Measurements from ENCODE around the gene OSMR.

The OSMR gene

DNA sequence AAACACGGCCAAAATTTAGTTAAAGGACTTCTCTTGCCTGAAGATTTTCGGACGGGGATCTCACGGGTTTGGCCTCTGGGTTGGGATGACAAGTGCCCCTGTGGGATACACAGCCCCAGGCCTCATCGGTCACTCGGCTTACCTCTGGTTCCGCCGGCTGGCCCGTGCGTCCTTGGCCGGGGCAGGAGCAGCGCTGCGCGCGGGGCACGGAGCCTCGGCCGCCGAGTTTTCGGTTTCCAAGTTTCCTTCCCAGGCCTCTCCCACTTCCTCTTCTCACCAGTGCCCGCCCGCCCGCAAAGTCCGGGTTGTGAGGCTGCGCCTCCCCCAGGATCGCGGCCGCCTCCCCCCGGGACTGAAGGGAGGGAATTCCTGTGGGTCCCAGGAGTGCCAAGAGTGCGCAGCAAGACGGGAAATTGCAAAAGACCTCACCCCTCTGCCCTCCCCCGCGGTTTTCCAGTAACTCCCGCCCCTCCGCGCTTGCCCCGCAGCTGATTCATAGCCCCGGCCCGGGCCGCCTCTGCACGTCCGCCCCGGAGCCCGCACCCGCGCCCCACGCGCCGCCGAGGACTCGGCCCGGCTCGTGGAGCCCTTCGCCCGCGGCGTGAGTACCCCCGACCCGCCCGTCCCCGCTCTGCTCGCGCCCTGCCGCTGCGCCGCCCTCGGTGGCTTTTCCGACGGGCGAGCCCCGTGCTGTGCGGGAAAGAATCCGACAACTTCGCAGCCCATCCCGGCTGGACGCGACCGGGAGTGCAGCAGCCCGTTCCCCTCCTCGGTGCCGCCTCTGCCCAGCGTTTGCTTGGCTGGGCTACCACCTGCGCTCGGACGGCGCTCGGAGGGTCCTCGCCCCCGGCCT lies at the start of gene OSMR:
Gene OSMR (plus strand): TSS at position 487 of the 853 bp plus-strand sequence. CDS start 23,033 bp downstream, outside the sequence.
- Histone ChIP-seq H3K9me3 (ENCODE audit: control insufficient read depth, insufficient read depth, low read depth, low read length) (no peaks in the 10 kb centered on the region), H3K4me3 (ENCODE audit: low read depth, low read length) (peak within 1 kb of the TSS; percentile 73), H3K4me1 (ENCODE audit: control insufficient read depth, insufficient read depth, low read length) (peaks cover 5% of the 10 kb centered on the region; the same call in 1 of the 2 replicates), H3K27ac (ENCODE audit: extremely low read depth, low read depth, low read length) (peak within 1 kb of the TSS; percentile 61; the same call in 1 of the 2 replicates), H3K36me3 (ENCODE audit: control insufficient read depth in 2 of 2, insufficient read depth in 1 of 2, low read length in 2 of 2) (no peaks in the 10 kb centered on the region)
- CTCF ChIA-PET: interaction anchor here (0.6 to 3.6 kb wide), 3 partner anchors 13 to 463 kb away, joined by 3 to 21 read pairs (median 14); no protein-coding TSS in a partner anchor
- POLR2A ChIA-PET: no interaction called here
- TF ChIP-seq ZNF416 (tag by site-specific recombination; IDR thresholded peaks at IDR 0.05) (no peak), ZNF132 (tag by site-specific recombination; IDR thresholded peaks at IDR 0.05; ENCODE audit: borderline replicate concordance) (no peak), ZFP41 (tag by site-specific recombination; IDR thresholded peaks at IDR 0.05; ENCODE audit: borderline replicate concordance) (no peak), BCL11B (tag by site-specific recombination; IDR thresholded peaks at IDR 0.05; ENCODE audit: low read depth) (no peak), ZNF830 (tag by site-specific recombination; IDR thresholded peaks at IDR 0.05; ENCODE audit: low read depth) (no peak), ZNF266 (tag by site-specific recombination; IDR thresholded peaks at IDR 0.05; ENCODE audit: low read depth) (no peak), ZNF701 (tag by site-specific recombination; IDR thresholded peaks at IDR 0.05) (no peak), ZNF2 (tag by site-specific recombination; IDR thresholded peaks at IDR 0.05) (0 out of 2 replicates have a peak, but pooled peaks have one; percentile 52), ZNF558 (tag by site-specific recombination; IDR thresholded peaks at IDR 0.05) (no peak), ZNF366 (tag by site-specific recombination; conservative IDR thresholded peaks at IDR 0.05) (peak; percentile 15; the same call in 1 of the 2 replicates), KLF1 (tag by site-specific recombination; IDR thresholded peaks at IDR 0.05) (peak; percentile 70), ZNF335 (tag by site-specific recombination; conservative IDR thresholded peaks at IDR 0.05) (no peak; the same call in none of the 2 replicates), KLF8 (tag by site-specific recombination; IDR thresholded peaks at IDR 0.05) (peak; percentile 82), ZNF843 (tag by site-specific recombination; IDR thresholded peaks at IDR 0.05) (no peak; the same call in 1 of the 2 replicates), ZNF629 (tag by site-specific recombination; IDR thresholded peaks at IDR 0.05) (peak; percentile 49; the same call in 1 of the 2 replicates), ZNF114 (tag by site-specific recombination; IDR thresholded peaks at IDR 0.05) (no peak)
- TF ChIP-seq, protein P1, sequence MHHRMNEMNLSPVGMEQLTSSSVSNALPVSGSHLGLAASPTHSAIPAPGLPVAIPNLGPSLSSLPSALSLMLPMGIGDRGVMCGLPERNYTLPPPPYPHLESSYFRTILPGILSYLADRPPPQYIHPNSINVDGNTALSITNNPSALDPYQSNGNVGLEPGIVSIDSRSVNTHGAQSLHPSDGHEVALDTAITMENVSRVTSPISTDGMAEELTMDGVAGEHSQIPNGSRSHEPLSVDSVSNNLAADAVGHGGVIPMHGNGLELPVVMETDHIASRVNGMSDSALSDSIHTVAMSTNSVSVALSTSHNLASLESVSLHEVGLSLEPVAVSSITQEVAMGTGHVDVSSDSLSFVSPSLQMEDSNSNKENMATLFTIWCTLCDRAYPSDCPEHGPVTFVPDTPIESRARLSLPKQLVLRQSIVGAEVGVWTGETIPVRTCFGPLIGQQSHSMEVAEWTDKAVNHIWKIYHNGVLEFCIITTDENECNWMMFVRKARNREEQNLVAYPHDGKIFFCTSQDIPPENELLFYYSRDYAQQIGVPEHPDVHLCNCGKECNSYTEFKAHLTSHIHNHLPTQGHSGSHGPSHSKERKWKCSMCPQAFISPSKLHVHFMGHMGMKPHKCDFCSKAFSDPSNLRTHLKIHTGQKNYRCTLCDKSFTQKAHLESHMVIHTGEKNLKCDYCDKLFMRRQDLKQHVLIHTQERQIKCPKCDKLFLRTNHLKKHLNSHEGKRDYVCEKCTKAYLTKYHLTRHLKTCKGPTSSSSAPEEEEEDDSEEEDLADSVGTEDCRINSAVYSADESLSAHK (tag by site-specific recombination; IDR thresholded peaks at IDR 0.05): no peak
- TF ChIP-seq, protein P2, sequence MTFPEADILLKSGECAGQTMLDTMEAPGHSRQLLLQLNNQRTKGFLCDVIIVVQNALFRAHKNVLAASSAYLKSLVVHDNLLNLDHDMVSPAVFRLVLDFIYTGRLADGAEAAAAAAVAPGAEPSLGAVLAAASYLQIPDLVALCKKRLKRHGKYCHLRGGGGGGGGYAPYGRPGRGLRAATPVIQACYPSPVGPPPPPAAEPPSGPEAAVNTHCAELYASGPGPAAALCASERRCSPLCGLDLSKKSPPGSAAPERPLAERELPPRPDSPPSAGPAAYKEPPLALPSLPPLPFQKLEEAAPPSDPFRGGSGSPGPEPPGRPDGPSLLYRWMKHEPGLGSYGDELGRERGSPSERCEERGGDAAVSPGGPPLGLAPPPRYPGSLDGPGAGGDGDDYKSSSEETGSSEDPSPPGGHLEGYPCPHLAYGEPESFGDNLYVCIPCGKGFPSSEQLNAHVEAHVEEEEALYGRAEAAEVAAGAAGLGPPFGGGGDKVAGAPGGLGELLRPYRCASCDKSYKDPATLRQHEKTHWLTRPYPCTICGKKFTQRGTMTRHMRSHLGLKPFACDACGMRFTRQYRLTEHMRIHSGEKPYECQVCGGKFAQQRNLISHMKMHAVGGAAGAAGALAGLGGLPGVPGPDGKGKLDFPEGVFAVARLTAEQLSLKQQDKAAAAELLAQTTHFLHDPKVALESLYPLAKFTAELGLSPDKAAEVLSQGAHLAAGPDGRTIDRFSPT (tag by site-specific recombination; IDR thresholded peaks at IDR 0.05): no peak
- TF ChIP-seq, protein P3, sequence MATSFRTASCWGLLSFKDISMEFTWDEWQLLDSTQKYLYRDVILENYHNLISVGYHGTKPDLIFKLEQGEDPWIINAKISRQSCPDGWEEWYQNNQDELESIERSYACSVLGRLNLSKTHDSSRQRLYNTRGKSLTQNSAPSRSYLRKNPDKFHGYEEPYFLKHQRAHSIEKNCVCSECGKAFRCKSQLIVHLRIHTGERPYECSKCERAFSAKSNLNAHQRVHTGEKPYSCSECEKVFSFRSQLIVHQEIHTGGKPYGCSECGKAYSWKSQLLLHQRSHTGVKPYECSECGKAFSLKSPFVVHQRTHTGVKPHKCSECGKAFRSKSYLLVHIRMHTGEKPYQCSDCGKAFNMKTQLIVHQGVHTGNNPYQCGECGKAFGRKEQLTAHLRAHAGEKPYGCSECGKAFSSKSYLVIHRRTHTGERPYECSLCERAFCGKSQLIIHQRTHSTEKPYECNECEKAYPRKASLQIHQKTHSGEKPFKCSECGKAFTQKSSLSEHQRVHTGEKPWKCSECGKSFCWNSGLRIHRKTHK (tag by site-specific recombination; IDR thresholded peaks at IDR 0.05): no peak
- TF ChIP-seq, protein P4, sequence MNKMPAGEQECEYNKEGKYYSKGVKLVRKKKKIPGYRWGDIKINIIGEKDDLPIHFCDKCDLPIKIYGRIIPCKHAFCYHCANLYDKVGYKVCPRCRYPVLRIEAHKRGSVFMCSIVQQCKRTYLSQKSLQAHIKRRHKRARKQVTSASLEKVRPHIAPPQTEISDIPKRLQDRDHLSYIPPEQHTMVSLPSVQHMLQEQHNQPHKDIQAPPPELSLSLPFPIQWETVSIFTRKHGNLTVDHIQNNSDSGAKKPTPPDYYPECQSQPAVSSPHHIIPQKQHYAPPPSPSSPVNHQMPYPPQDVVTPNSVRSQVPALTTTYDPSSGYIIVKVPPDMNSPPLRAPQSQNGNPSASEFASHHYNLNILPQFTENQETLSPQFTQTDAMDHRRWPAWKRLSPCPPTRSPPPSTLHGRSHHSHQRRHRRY (tag by site-specific recombination; IDR thresholded peaks at IDR 0.05): no peak
- TF ChIP-seq, protein P5, sequence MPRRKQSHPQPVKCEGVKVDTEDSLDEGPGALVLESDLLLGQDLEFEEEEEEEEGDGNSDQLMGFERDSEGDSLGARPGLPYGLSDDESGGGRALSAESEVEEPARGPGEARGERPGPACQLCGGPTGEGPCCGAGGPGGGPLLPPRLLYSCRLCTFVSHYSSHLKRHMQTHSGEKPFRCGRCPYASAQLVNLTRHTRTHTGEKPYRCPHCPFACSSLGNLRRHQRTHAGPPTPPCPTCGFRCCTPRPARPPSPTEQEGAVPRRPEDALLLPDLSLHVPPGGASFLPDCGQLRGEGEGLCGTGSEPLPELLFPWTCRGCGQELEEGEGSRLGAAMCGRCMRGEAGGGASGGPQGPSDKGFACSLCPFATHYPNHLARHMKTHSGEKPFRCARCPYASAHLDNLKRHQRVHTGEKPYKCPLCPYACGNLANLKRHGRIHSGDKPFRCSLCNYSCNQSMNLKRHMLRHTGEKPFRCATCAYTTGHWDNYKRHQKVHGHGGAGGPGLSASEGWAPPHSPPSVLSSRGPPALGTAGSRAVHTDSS (tag by site-specific recombination; IDR thresholded peaks at IDR 0.05): no peak
- TF ChIP-seq, protein P6, sequence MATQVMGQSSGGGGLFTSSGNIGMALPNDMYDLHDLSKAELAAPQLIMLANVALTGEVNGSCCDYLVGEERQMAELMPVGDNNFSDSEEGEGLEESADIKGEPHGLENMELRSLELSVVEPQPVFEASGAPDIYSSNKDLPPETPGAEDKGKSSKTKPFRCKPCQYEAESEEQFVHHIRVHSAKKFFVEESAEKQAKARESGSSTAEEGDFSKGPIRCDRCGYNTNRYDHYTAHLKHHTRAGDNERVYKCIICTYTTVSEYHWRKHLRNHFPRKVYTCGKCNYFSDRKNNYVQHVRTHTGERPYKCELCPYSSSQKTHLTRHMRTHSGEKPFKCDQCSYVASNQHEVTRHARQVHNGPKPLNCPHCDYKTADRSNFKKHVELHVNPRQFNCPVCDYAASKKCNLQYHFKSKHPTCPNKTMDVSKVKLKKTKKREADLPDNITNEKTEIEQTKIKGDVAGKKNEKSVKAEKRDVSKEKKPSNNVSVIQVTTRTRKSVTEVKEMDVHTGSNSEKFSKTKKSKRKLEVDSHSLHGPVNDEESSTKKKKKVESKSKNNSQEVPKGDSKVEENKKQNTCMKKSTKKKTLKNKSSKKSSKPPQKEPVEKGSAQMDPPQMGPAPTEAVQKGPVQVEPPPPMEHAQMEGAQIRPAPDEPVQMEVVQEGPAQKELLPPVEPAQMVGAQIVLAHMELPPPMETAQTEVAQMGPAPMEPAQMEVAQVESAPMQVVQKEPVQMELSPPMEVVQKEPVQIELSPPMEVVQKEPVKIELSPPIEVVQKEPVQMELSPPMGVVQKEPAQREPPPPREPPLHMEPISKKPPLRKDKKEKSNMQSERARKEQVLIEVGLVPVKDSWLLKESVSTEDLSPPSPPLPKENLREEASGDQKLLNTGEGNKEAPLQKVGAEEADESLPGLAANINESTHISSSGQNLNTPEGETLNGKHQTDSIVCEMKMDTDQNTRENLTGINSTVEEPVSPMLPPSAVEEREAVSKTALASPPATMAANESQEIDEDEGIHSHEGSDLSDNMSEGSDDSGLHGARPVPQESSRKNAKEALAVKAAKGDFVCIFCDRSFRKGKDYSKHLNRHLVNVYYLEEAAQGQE (tag by site-specific recombination; IDR thresholded peaks at IDR 0.05): no peak
- TF ChIP-seq, protein P7, sequence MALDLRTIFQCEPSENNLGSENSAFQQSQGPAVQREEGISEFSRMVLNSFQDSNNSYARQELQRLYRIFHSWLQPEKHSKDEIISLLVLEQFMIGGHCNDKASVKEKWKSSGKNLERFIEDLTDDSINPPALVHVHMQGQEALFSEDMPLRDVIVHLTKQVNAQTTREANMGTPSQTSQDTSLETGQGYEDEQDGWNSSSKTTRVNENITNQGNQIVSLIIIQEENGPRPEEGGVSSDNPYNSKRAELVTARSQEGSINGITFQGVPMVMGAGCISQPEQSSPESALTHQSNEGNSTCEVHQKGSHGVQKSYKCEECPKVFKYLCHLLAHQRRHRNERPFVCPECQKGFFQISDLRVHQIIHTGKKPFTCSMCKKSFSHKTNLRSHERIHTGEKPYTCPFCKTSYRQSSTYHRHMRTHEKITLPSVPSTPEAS (tag by site-specific recombination; IDR thresholded peaks at IDR 0.05): no peak; the same call in 1 of the 2 replicates

Data from HEK293 (cell line).